ENCODE measurements around the gene HMBS.

- no peak for TF ChIP-seq CTCF (IDR thresholded peaks at IDR 0.05)
- no peak for TF ChIP-seq POLR2A (IDR thresholded peaks at IDR 0.05)
Observed at GRCh38 chr11:119061256-119061655, 23.4 kb upstream of the HMBS start.

Measured in transverse colon (tissue), 3 donors.